OCI-LY7 (cell line): ENCODE data around the gene XKR3. TPM values are rescaled to one million over a fixed set of nuclear protein-coding genes. Genes with fewer than 3 reads are reported as not detected.
"Not testable (repeated sequence)": the region's sequence is repeated elsewhere in the genome, so short reads cannot be mapped to it uniquely, and the experiment has no call there.

ENCODE experiments used
- BruUV-seq: library from RNA; stranded (reverse); fragments of 400-500 nt; replicated peaks from 2 replicates; lab custom pipeline; 2021; lab: Mats Ljungman, UMichigan
- CTCF ChIA-PET: fragments of 300-600 bp; sonication (Branson Sonifier 250); formaldehyde crosslinking; loops from one replicate; lab custom pipeline; 2022; ENCODE audit warnings: antibody characterized with exemption; ENCODE audit not compliant: unreplicated experiment; lab: Charles Lee
- POLR2A ChIA-PET: fragments of 300-600 bp; sonication (Branson Sonifier 250); formaldehyde crosslinking; loops from one replicate; lab custom pipeline; 2022; ENCODE audit warnings: antibody characterized with exemption; lab: Charles Lee
- DNase-seq: peaks from one replicate; pipeline ENCODE4 v3.0.0-alpha.2; 2015; ENCODE audit warnings: low spot score
- H2AFZ ChIP-seq: fragments of 200-600 bp; sonication (generic), shearing (Covaris generic); 2 replicates; pipeline ENCODE4 v1.6.1; 2014; ENCODE audit warnings: mild to moderate bottlenecking, antibody characterized with exemption, low read length, moderate library complexity
- H3K27ac ChIP-seq: fragments of 200-600 bp; sonication (generic); 2 replicates; pipeline ENCODE4 v1.5.1; 2014; ENCODE audit warnings: mixed run types, low read depth, mild to moderate bottlenecking, moderate library complexity, low read length, inconsistent platforms; ENCODE audit not compliant: poor library complexity, severe bottlenecking
- H3K36me3 ChIP-seq: fragments of 200-600 bp; sonication (generic); 2 replicates; pipeline ENCODE4 v1.6.1; 2014; ENCODE audit warnings: mild to moderate bottlenecking, antibody characterized with exemption, low read length, moderate library complexity, mixed read lengths; ENCODE audit not compliant: insufficient read depth
- H3K4me1 ChIP-seq: fragments of 200-600 bp; sonication (generic); 2 replicates; pipeline ENCODE4 v1.5.1; 2014; ENCODE audit warnings: mild to moderate bottlenecking, low read length; ENCODE audit not compliant: insufficient read depth, poor library complexity, severe bottlenecking
- H3K4me2 ChIP-seq: fragments of 200-600 bp; sonication (generic); 2 replicates; pipeline ENCODE4 v1.6.1; 2014; ENCODE audit warnings: mild to moderate bottlenecking, low read length
- H3K4me3 ChIP-seq: fragments of 200-600 bp; sonication (generic); 2 replicates; pipeline ENCODE4 v1.5.1; 2014; ENCODE audit warnings: mild to moderate bottlenecking, low read depth, low read length; ENCODE audit not compliant: poor library complexity, severe bottlenecking
- H3K79me2 ChIP-seq: fragments of 200-600 bp; sonication (generic); 2 replicates; pipeline ENCODE4 v1.6.1; 2016; ENCODE audit warnings: low read depth, mild to moderate bottlenecking, low read length, moderate library complexity, mixed read lengths; ENCODE audit not compliant: insufficient read depth
- H3K9me2 ChIP-seq: fragments of 200-600 bp; sonication (generic); 2 replicates; pipeline ENCODE4 v1.6.1; 2016; ENCODE audit warnings: mild to moderate bottlenecking, low read length, mixed read lengths; ENCODE audit not compliant: insufficient read depth
- H3K9me3 ChIP-seq: fragments of 200-600 bp; sonication (generic); 2 replicates; pipeline ENCODE4 v1.6.1; 2014; ENCODE audit warnings: mild to moderate bottlenecking, mixed run types, low read length, mixed read lengths
- H4K20me1 ChIP-seq: fragments of 200-600 bp; sonication (generic); 2 replicates; pipeline ENCODE4 v1.6.1; 2014; ENCODE audit warnings: mild to moderate bottlenecking, antibody characterized with exemption, low read length, moderate library complexity, mixed read lengths; ENCODE audit not compliant: insufficient read depth
- intact Hi-C: fragments of 100-400 bp; cut with micrococcal nuclease; formaldehyde crosslinking; loops from one replicate; pipeline ENCODE4 v1.10.0; 2022; ENCODE audit not compliant: unreplicated experiment
- total RNA-seq, 2 experiments: library from RNA; depleted of rRNA in 1 of 2; stranded (reverse); fragments of >200 nt in 1 of 2; shearing (Covaris generic) in 1 of 2; gene quantifications; 2 replicates each; pipeline ENCODE4 v1.2.3, GENCODE V29; 2014 to 2022

Gene XKR3
- total RNA-seq, 2 experiments from 2014 or later, result not detected

- DNase-seq, H3K9me3 ChIP-seq, H3K36me3 ChIP-seq, POLR2A ChIA-PET, BruUV-seq, H3K27ac ChIP-seq, H3K79me2 ChIP-seq, H3K4me1 ChIP-seq, intact Hi-C loops, H3K4me2 ChIP-seq, H3K9me2 ChIP-seq, H4K20me1 ChIP-seq, H3K4me3 ChIP-seq, CTCF ChIA-PET, H2AFZ ChIP-seq: not testable (repeated sequence)
Observed at GRCh38 chr22:16767927-16768326, 57.3 kb downstream of the XKR3 start.

GRCh38 chr22:16762224-16762623, 63.0 kb downstream of the XKR3 start:
- DNase-seq, H3K27ac ChIP-seq, H3K4me3 ChIP-seq, H3K9me3 ChIP-seq, H3K36me3 ChIP-seq, H4K20me1 ChIP-seq, POLR2A ChIA-PET, intact Hi-C loops, CTCF ChIA-PET, H3K4me1 ChIP-seq, H2AFZ ChIP-seq, H3K4me2 ChIP-seq, H3K9me2 ChIP-seq, H3K79me2 ChIP-seq, BruUV-seq: not testable (repeated sequence)

- H3K79me2 ChIP-seq, CTCF ChIA-PET, H3K9me3 ChIP-seq, H3K27ac ChIP-seq, H3K36me3 ChIP-seq, intact Hi-C loops, H3K4me1 ChIP-seq, H3K9me2 ChIP-seq, H3K4me3 ChIP-seq, H4K20me1 ChIP-seq, DNase-seq, H2AFZ ChIP-seq, H3K4me2 ChIP-seq, BruUV-seq: not testable (repeated sequence)
- POLR2A ChIA-PET, result interaction anchor here (1.7 kb wide), 1 partner anchor 17 kb away, joined by 3 read pairs; no protein-coding TSS in a partner anchor
Observed at GRCh38 chr22:16760416-16760815, 64.8 kb downstream of the XKR3 start.

GRCh38 chr22:16749282-16749681, 75.9 kb downstream of the XKR3 start:
- H3K79me2 ChIP-seq, H3K36me3 ChIP-seq, CTCF ChIA-PET, H3K4me3 ChIP-seq, DNase-seq, H3K27ac ChIP-seq, H4K20me1 ChIP-seq, H3K4me2 ChIP-seq, H3K9me3 ChIP-seq, H3K4me1 ChIP-seq, BruUV-seq, intact Hi-C loops, H3K9me2 ChIP-seq, POLR2A ChIA-PET, H2AFZ ChIP-seq: not testable (repeated sequence)

- H3K4me1 ChIP-seq, H3K4me3 ChIP-seq, H3K79me2 ChIP-seq, H3K9me3 ChIP-seq, H4K20me1 ChIP-seq, intact Hi-C loops, H3K9me2 ChIP-seq, DNase-seq, H3K4me2 ChIP-seq, CTCF ChIA-PET, H3K36me3 ChIP-seq, POLR2A ChIA-PET, H3K27ac ChIP-seq, H2AFZ ChIP-seq, BruUV-seq: not testable (repeated sequence)
Observed at GRCh38 chr22:16748160-16748929, 76.9 kb downstream of the XKR3 start.

GRCh38 chr22:16747266-16748159, 77.7 kb downstream of the XKR3 start:
- H3K36me3 ChIP-seq, H3K27ac ChIP-seq, BruUV-seq, H3K79me2 ChIP-seq, POLR2A ChIA-PET, intact Hi-C loops, H4K20me1 ChIP-seq, H2AFZ ChIP-seq, H3K4me3 ChIP-seq, H3K4me2 ChIP-seq, DNase-seq, H3K9me2 ChIP-seq, H3K9me3 ChIP-seq, H3K4me1 ChIP-seq, CTCF ChIA-PET: not testable (repeated sequence)
